Left lobe of liver (tissue), 2 donors: ENCODE measurements around the gene LDLRAD4. TPM values are rescaled to one million over a fixed set of nuclear protein-coding genes. Genes with fewer than 3 reads are reported as not detected.

Experiments used
- ATAC-seq: fragments of 200-7000 bp; cut with Tn5 transposase; one replicate; pipeline ENCODE4 v1.9.1; 2020; ENCODE audit warnings: mild to moderate bottlenecking, moderate library complexity
- DNase-seq: peaks from one replicate; pipeline ENCODE4 v3.0.0-alpha.2; 2020; ENCODE audit warnings: low spot score
- total RNA-seq: library from RNA; stranded (reverse); gene quantifications from one replicate; pipeline ENCODE4 v1.2.1, GENCODE V29; 2021
- donor health status: DM: no; HTN: no; CAD: no; lungs with moderate emphysema.
- donor health status: DM: no; HTN: yes; CAD: no.

LDLRAD4 gene
- total RNA-seq, 1 donor from 2014 or later = 41.9 TPM

DNA sequence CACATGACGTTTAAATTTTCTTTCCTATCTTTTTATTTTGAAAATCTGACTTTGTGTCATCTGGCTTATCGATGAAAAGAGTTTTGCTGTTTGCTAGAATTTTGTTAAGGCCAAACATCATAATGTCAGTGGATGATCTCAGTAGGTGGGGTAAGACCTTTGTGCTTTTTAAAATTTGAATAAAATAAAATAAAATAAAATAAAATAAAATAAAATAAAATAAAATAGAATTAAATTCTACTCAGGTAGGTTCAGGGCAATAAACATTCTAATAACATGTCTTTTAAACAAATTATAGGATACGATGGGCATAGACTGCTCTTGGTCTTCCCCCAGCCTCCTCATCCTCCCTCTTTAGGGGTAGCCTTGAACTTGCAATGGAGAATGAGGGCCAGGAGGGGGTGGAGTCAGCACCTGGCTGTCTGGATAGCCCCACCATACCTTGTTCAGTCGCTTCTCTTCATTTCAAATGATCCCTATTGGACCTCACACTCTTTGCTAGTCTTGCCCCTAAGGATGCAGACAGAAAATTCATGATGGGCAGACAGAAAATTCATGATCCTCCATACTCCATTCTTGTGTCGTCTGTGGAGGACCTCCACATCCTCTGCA, 8.1 kb downstream of the LDLRAD4 start:
- ATAC-seq = no peak
- no peak for DNase-seq

DNA sequence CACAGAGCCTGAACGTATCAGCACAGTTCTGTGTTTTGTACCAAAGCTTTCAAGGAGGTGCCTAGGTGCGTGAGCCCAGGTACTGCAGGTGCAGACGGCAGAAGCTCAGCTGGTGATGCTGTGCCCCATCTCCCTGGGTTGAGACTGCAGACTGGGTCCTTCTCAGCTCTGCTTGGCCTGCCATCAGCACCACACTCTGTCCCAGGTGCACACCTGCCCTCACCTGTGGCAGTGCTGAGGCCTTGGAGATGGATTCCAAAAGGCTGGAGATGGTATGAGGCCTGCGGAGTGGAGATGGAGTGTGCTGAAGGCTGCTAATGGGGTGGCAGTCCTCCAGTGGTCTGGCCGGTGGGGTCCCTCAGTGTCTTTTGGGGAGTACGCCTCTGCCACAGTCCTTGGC, 9.3 kb downstream of the LDLRAD4 start:
- DNase-seq = no peak

DNA sequence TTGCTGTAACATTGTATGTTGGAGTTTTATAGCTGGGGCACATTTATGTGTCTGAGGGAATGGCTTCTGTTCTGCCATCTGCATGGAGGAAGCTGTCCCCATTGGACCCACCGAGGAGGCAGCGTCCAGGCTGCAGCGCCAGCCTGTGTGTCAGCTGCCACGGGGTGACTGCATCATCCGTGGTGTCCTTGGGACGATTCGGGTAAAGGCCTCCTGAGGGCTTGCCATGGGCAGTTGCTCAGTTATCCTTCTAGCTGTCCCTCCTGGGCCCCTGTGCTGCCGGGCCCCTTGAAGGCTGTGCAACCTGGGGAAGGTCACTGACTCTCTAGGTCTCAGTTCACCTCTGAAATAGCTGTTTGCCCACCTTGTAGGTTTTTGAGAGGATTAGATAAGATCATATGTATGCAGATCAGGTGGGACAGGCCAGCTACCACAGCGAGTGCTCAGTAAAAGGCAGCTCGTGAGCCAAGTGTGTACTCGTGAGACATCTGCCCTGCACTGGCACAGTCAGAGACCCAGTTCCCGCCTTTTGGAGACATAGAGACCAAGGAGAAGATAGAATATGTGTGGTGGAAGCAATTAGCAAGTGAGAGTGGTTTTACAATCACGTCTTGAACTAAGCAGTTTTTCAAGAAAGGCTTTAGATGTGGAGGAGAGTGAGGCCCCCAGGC, 10.6 kb downstream of the LDLRAD4 start:
- no peak for DNase-seq
- no peak for ATAC-seq

More for the DNA sequence above, 9.3 kb downstream of the LDLRAD4 start:
- no peak for ATAC-seq

DNA sequence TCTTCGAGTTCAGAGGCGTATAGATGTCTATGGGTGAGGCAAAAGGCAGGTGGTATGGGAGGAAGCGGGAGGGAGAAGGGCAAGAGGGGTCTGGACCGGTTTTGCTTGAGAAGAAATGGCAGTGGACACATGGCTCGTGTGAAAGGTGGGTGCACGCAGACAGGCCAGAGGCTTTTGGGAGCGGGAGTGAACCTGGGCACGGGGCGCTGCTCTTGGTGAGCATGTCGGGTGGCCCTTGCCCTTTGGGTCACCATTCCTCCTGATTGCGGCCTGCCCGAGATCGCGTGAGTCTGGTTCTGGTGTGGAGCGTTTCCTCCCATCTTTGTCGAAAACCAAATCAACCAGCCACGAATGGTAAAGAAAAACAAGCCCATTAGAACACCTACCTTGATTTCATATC, 12.6 kb downstream of the LDLRAD4 start:
- ATAC-seq = no peak
- no peak for DNase-seq

DNA sequence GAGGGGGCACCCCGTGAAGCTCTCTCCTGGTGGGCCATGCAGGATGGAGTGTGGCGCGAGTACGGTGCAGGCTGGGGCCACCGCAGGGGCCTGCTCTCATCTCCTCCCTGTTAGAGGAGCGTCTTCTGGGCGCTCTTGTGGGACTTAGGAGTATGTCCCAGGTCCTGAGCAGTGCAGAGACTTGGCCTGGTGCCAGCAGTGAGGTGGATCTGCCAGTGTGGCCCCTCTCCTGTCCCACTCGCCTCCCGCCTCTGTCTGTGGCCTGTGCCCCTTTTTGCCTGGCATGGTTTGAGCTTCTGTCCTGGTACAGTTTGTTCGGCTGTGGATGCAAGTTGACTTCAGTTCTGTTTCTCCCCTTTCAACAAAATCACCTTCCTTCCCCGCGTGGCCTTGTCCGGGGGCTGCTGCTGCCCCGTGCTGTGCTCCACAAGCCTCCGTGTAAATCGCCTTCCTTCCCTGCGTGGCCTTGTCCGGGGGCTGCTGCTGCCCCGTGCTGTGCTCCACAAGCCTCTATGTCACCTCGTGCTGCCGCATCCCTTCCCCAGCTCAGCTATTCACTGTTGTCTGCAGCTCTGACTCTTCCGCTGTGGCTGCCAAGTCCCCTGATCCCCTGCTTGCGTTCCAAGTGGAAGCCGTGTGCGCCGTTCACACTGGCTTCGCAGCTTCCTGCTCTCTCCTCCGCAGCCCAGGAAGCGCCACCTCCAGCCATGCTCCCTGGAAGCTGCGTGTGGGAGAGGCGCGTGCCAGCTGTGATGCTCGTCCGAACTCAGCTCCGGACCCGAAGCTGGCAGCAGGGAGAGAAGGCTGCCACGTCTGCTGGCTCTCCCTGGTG, 13.7 kb downstream of the LDLRAD4 start:
- peak; percentile 9 for ATAC-seq
- DNase-seq = peak; percentile 41

DNA sequence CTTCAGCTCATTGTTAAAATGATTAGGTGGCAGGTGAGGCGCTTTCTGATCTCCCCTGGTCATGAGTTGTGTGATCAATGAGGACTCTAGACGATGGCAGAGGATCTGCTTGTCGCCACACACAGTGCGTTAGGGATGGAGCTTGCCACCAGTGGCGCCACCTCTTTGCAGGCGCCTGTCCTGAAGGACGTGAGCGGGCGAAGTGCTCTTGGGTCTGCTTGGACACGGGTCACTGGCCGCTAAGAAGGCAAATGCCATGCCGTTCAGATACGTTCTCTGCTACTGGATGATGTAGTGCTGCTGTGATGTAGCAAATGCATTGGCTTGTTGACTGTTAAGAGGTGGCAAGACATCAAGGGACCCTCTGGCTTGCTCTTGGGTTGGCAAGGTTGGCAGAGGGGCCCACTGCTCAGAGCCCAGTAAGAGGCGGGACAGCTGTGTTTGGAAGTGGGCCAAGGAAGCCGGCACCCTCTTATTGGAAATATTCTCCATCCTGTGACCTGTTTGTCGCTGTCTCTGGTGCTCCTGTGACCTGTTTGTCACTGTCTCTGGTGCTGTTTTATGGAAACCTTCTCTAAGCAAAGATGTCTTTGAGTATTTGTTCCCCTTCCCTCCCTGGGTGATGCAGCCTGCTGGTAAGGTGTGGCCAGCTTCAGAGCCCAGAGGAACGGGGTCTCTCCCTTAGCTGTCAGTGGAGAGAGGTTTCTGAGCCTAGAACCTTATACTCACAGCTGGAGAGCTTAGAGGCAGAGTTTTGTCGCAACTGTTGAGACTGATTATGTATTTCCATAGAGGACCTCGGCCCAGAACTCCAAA, 14.6 kb downstream of the LDLRAD4 start:
- ATAC-seq (no peak), DNase-seq (peak; percentile 36)

DNA sequence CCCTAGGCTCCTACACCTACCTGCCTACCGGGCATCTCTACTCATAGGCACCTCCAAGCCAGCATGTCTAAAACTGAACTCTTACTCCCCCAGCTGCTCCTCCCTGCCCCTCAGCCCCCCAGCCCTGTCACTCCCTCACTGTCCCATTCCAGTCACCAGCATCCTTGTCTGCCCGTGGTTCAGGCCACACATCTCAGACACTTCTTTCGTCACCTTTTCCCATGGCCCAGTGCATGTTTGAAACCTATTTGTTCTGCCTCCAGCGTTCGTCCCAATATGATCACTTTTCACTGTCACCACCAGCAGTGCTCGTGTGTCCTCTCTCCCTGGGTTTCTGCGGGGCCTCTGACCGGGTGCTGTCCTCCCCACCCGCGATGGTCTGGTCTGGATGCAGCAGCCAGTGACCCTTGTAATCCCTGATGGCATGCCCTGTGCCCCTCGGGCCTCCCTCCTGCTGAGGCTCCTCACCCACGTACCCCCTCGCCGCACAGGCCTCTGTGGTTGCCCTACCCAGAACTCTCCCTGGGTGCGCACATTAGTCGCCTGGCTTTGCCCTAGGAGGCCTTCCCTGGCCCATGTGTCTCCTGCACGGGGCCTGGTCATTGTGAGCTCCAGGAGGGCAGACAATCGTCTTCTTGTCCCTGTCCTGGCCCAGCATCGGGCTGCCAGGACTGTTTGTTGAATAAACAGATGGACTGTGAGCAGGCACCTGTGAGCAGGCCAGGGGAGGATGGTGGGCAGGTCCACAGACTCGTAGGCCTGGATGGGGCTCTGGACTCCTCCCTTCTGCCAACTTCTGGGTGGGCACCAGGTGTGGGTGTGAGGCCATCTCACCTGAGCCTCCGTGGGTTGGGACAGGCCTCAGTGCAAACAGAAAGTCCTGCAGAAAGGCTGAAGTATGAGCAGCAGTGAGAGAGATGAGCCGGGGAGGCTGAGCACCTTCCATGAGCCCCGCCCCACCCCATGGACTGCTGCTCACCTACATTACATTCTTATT, 15.5 kb downstream of the LDLRAD4 start:
- DNase-seq (peak; percentile 43), ATAC-seq (peak; percentile 80)

DNA sequence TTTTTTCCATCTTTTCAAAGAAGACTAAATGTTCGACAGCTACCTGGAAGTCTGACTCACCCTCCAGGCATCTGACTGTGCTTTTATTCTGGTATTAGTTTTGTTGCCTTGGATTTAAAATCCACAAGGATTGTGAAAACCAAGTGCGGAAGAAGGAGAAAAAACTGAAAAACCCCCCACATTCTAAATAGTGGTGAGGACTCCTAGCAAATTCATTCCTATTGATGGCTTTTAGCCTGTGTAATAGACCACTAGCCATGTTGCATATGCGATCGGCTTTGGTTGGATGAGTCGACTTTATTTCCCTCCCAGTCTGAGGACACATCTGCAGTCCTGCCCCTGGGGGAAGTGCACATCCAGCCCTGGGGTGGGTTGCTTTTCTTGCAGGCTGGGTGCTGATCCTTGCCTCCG, 16.9 kb downstream of the LDLRAD4 start:
- ATAC-seq (no peak), DNase-seq (peak; percentile 18)

DNA sequence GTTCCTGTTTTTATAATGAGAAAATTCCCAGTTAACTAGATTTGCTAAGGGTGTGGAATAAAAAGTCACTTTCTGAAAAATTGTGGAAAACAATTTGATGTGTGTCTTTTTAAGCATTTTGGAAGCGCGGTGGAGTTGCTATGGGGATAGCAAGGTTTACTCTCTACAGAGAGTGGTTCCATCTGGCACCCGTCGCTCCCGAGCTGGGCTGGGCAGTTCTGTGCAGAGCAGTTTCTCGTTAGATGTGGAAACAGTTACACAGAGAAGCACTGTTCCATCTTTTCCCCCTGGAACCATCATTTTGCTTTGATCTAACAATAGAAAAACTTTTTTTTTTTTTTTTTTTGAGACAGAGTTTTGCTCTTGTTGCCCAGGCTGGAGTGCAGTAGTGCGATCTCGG, 17.4 kb downstream of the LDLRAD4 start:
- ATAC-seq (no peak), DNase-seq (peak; percentile 15)

DNA sequence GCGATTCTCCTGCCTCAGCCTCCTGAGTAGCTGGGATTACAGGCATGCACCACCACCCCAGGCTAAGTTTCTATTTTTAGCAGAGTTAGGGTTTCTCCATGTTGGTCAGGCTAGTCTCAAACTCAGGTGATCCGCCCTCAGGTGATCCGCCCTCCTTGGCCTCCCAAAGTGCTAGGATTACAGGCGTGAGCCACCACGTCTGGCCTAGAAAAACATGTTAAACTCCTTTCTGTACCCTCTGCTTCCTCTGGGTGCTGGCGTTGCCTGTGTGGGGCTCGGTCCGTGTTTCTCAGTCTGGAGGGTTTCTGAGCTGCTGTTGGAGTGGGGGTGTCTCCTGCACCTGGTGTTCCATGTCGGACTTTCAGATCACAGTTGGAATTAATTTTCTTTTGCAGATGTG, 17.9 kb downstream of the LDLRAD4 start:
- DNase-seq (peak; percentile 22), ATAC-seq (no peak)

DNA sequence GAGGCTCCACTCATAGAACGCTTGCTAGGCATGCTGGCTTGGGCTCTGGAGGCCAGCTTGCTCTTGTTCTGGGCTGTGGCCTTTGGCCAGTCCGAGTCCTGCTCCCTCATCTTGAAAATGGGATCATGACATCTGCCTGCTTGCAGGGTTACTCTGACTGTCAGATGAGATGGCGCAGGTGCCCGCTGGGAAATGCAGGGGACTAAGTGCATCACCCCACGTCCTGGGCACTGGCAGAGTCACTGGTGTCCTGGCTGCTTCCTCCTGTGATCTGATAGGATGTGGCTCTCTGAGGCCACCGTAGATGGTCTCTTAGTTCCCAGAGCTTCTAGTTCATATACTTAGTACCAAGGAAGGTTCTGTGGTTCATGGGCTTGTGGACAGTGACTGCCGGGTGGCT, 18.5 kb downstream of the LDLRAD4 start:
- ATAC-seq (no peak), DNase-seq (no peak)

DNA sequence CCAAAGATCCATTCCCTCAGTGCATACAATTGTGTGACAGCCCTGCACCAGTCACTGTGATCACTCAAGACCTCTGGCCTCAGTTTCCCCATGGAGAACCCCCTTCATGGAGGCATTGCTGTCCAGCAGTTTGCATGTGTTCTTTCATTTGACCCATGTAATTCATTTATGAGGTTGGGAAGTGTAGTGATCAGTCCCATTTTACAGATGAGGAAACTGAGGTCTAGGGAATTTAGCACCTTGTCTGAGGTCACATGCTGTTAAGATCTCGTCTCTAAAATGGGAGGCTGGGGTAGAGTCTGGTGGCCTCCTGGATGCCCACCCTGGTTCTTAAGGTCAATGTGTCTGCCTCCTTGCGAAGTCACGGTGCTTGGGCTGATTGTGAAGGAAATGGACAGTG, 19.1 kb downstream of the LDLRAD4 start:
- no peak for ATAC-seq

DNA sequence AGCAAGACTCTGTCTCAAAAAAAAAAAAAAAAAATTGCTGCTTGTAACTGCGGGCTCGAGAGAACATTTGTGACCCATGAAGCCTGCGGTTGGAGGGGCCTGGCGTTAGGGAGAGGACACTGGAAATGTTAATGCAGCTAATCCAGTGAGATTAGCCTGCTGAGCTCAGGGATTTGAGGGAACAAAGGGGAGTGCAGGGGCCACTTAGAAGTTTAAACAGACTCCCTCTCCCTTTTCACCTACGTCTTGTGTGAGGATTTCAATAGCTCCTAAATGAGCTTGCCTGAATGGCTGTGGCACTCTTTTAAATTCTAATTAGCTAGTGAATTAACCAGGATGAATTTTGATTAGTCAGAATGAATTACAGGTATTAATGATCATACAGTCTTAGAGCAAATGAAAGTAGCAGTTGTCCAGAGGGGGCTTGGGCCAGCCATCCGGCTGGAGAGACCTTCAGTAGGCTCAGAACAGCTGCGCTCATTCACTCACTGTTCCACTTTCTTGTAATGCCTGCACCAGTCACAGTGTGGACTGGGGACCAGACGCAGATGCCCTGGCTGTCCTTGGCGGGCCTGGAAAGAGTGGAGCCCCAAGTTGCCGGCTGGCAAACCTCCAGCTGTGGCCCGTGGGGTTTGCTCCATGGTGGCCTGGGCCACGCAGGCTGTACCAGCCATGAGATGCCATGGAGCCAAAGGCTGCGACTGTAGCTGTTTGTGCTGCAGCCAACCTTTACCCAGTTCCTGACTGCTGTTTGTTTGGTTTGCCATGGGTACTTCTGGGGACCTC, 20.8 kb downstream of the LDLRAD4 start:
- peak; percentile 81 for ATAC-seq
- peak; percentile 45 for DNase-seq

More for the DNA sequence above, 19.1 kb downstream of the LDLRAD4 start:
- DNase-seq = peak; percentile 11

DNA sequence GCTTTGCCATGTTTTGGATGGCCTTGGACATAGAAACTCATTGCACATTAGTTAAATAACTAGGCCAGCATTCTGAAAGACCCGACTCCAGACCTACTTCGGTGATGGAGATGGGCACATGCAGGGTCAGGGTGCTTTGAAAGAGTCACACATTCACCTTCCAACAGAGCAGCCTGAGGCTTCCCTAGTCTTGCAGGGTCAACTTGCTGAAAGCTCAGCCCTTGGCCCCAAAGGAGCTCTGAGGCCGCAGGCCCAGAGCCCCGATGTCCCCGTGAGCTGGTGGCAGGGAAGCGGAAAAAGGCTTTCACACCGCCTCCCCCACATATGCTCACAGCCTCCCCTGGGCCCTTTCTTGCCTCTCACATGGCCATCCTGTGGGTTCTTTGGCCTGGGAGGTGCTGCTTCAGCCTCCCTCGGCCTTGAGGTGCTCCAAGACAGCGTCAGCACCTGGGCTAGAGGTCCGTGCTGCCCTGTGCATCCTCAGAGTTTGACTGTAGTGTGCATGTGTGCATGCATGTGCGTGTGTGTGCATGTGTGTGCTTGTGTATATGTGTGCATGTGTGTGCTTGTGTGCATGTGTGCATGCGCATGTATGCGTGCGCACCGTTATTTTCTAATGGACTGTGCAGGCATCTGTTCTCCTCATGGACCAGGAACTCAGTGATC, 21.6 kb downstream of the LDLRAD4 start:
- peak; percentile 32 for DNase-seq
- peak; percentile 28 for ATAC-seq

DNA sequence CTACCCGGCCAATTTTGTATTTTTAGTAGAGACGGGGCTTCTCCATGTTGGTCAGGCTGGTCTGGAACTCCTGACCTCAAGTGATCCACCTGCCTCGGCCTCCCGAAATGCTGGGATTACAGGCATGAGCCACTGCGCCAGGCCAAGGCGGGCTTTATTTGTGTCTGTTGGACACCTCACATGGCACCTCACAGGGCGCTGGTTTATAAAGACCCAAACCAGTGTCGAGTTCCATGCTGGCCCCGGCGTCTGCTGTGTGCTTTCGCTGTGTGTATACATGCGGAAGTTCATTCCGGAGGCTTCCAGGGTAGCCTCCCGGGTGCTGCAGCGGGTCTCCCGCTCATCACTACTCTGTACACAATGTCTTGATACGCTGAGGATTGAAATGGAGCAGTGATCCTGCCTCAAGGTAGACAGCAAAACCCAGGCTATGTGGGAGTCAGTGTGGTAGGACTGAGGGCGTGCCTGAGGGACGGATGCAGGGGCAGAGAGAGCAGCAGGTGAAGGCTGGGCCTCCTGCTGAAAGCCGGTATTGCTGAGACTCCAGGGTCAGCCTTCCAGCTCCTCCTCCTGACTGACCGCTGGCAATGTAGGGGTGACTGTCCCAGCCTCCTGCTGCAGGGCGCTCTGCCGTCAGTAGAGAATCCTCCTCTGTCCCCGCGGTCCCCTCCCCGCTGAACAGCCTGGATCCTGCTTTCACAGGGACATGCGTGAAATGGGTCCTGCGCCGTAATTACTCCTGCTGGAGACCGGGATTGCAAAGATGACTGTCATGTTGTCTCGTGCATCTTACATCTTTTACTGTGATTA, 22.7 kb downstream of the LDLRAD4 start:
- DNase-seq (peak; percentile 39), ATAC-seq (no peak)

DNA sequence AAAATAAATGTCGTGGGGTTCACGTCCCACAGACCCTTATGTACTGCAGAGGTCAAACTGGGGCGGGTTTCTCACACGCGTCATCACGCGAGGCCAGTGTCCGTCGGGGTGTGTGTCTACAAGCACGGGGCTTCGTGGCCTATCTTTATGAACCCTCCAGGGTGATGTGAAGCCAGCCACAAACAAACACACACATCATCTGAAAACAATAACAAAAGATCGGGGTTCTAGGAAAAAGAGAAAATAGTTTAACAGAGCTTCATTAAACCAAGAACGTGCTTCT, 23.3 kb downstream of the LDLRAD4 start:
- ATAC-seq (no peak), DNase-seq (peak; percentile 12)

DNA sequence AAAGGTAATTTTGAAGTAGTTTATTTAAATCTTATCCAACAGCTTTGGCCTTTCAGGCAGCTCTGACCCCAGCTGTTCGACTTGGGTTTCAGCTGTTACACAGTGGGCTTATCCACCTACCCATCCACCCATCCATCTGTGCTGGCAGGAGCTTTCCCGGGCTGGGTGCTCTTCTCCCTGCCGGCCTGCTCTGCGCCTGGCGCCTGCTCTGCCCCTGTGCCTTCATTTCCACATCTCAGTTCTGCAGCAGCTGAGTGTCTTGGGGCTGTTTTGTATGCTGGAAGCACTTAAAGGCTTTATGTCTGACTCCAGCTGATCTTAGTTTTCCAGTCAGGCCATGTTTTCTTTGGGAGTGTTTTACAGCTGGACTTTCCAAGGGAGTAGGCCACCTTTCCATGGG, 24.2 kb downstream of the LDLRAD4 start:
- DNase-seq (no peak), ATAC-seq (no peak)

DNA sequence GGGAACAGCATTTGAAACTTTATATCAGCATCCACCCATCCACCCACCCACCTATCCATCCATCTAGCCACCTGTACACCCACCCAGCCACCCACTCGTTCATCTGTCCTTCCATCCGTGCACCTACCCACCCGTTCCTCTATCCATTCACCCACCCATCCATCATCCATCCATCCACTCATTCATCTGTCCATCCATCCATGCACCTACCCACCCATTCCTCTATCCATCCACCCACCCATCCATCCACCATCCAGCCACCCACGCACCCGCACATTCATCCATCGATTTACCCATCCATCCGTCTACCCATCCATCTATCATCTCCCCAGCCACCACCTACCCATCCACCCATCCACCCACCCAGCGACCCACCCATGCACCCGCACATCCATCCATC, 24.8 kb downstream of the LDLRAD4 start:
- ATAC-seq (no peak), DNase-seq (peak; percentile 19)
